HG02763 (cell line): ENCODE data around the gene CDH13.

Experiments used
- ATAC-seq: cut with Tn5 transposase; IDR thresholded peaks from one replicate; pipeline ENCODE4 v1.9.1; 2021; ENCODE audit warnings: mild to moderate bottlenecking, moderate library complexity; ENCODE audit not compliant: unreplicated experiment

CDH13 gene

GRCh38 chr16:83021746-83022145 is 395.0 kb downstream of the CDH13 start:
- no peak for ATAC-seq

- no peak for ATAC-seq
Observed at GRCh38 chr16:83023011-83023410, 396.2 kb downstream of the CDH13 start.

GRCh38 chr16:83023640-83024039 is 396.9 kb downstream of the CDH13 start:
- no peak for ATAC-seq

GRCh38 chr16:83027973-83028372 is 401.2 kb downstream of the CDH13 start:
- no peak for ATAC-seq

- ATAC-seq = no peak
Observed at GRCh38 chr16:83029467-83029866, 402.7 kb downstream of the CDH13 start.

- ATAC-seq = no peak
Observed at GRCh38 chr16:83031524-83031923, 404.8 kb downstream of the CDH13 start.

DNA sequence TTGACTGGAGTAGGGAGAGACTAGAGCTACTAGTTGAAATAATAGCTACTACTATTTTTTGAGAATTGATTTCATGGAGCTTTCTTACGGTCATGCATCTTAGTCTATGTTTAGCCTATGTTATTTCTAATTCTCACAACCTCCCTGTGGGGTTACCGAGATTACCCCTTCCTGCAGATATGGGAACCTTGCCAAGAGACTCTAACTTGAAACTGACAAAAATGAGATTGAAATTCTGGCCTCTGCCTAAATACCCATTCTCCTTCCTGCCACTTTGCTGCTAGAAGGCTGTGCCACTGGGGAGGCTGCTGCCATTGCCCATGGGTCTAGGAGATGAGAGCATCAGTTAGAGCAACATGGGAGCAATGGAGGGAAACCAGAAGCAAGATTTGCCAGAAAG is 410.3 kb downstream of the CDH13 start:
- no peak for ATAC-seq

DNA sequence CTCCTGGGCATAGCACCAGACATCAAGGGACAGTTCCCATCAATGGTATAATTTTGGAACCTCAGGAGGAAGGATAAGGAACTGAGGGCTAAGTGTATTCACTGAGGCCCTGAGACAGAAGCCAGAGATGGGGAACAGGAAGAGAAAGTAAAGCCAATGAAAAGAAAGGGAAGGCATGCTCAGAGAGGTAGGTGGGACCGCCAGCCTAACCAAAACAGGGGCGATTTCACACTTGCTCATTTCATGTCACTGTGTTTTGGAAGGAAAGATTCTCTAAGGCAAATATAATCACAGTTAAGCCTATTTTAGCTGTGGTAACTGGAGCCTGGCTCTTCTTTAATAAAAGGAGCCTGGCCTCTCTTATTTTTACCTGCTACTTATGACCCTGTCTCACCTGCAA is 411.1 kb downstream of the CDH13 start:
- ATAC-seq = no peak

DNA sequence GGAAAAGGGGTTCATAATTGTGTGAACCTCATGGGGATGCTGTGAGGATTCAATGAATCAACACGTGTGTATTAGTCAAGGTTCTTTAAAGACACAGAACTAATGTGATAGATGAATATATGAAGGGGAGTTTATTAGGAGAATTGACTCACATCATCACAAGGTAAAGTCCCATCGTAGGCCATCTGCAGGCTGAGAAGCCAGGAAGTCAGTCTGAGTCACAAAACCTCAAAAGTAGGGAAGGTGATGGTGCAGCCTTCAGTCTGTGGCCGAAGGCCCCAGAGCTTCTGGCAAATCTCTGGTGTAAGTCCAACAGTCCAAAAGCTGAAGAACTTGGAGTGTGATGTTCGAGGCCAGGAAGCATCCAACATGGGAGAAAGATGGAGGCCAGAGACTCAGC is 413.4 kb downstream of the CDH13 start:
- ATAC-seq = no peak

- ATAC-seq = no peak
Observed at GRCh38 chr16:83044589-83044988, 417.8 kb downstream of the CDH13 start.

- no peak for ATAC-seq
Observed at GRCh38 chr16:83045790-83046189, 419.0 kb downstream of the CDH13 start.

DNA sequence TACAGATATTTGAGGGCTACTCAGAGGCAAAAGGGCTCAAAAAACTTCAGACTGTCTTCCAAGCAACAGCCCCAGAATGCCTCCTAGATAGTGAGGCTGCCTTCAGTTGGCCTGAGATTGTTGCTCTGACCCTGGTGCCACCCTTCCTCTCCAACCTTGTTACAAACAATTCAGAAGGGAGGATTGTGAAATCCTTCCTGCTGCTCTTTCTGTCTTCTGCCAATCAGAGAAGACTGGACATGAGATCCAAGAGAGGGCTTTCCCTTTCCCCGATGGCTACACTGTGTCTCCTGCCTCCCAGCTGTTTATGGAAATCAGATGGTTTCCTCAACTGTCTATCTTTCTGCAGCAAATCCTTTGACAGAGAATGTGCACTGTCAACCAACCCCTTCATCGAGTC is 419.9 kb downstream of the CDH13 start:
- no peak for ATAC-seq

DNA sequence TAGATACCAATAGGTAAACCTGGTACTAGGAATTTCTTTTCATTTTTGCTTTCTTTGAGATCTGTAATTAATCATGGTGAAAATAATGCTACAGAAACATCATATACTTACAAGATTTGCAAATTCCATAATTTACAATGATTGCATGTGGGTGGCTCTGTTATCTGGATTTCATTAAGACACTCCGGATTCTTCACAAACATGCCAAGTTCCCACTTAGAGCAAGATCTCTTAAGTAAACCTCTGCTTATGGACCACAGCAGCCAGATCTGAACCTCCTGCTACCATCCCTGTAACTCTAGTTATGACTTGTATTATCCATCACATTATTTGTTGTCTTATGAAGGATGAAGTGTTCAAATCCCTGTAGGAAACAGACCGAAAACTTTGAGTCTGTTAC is 424.7 kb downstream of the CDH13 start:
- ATAC-seq = no peak

GRCh38 chr16:83054283-83054682 is 427.5 kb downstream of the CDH13 start:
- no peak for ATAC-seq

GRCh38 chr16:83058376-83058775 is 431.6 kb downstream of the CDH13 start:
- ATAC-seq = no peak

DNA sequence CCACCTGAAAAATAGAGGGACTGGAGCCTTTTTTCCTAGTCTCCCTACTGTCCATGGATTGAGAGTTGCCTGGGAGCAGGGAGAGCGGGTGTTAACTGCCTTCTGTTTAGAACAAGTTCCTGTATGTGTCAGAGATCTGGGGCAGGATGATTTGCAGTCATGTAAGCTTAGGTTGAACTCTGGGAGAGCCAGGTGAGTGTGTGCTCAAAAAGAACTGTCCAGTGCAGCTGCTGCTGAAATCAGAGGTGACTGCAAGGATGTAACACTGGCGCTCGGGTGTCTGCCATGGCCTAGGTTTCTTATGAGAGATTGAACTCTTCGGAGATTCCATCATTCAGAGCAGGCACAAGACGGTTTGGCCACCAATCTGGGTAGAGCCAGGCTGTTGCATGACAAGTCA is 432.5 kb downstream of the CDH13 start:
- no peak for ATAC-seq

- ATAC-seq = no peak
Observed at GRCh38 chr16:83066011-83066410, 439.2 kb downstream of the CDH13 start.

GRCh38 chr16:83066881-83067280 is 440.1 kb downstream of the CDH13 start:
- no peak for ATAC-seq

DNA sequence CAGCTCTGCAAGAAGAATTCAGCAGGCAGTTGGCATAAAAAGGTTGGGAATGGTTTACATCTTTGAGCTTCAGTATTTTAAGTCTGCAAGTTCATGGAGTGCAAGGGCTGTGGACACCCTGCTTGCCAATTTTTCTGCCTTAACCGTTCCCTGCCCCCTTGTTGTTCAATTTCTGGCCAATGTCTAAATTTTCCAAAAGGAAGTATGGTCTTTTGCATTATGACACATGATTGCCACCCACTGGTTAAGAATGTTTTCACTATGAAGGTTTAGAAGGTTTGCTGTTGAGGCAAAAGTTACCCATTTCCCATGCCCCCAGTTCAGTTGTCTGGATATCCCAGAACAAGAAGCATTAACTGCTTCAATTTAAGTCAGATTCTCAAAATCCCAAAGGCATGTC is 441.9 kb downstream of the CDH13 start:
- no peak for ATAC-seq

DNA sequence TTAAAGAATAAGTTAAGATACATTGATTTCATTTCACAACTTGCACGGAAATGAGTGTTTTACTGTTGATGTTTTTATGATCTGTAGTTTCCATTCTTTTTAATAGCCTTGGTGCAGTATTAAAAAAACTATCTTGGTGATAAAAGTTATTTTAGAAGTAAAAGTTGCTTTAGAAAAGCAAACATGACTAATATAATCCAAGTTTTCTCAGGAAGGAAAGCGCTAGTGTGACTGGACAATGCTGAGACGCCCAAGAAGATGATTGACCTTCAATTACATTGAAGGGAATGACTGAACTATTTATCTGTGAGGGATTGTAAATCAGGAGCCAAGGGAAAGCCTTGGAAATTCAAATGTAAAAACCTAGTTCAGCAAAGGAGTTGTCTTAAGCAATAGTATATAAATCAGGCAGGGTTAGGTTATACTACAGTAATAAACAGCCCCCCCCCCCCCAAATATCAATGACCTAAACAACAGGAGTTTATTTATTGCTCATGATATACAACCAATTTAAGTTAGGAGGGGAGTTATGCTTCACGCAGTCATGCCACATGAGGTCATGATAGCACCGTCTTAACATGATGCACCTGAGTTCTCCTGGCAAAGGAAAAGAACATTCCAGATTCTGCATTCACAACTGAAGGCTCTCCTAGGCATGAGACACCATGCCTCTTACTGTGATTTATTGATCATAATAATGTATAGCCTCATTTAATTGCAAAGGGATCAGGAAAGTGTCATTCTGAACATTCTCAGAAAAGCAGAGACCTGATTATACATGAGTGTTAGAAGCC is 443.8 kb downstream of the CDH13 start:
- no peak for ATAC-seq

DNA sequence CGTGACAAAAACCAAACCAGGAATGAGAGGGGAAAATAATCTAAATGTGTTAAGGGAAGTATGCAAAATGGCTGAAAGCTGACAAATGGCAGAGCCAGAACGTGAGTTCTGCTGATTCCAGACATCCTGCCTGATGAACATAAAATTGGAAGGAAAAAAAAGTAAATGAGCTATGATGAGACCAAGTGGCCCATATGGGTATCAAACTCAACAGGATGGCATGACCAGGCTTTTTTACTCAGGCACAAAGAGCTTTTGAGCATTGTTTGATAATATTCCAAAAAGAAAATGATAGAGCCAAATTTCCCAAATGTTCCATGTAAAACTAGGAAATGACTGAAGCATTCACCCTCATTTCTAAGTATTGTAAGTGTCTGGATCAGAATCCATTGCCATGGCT is 449.2 kb downstream of the CDH13 start:
- ATAC-seq = no peak

- ATAC-seq = no peak
Observed at GRCh38 chr16:83083361-83083760, 456.6 kb downstream of the CDH13 start.

GRCh38 chr16:83085660-83086059 is 458.9 kb downstream of the CDH13 start:
- ATAC-seq = no peak
